ENCODE data around the gene ASCC2. TPM values are rescaled to one million over a fixed set of nuclear protein-coding genes. Genes with fewer than 3 reads are reported as not detected.
"Not testable (repeated sequence)": the region's sequence is repeated elsewhere in the genome, so short reads cannot be mapped to it uniquely, and the experiment has no call there.

The ASCC2 gene
- total RNA-seq, 1 experiment from 2014 or later = 52.2 TPM

GRCh38 chr22:29755889-29756288, 82.2 kb downstream of the ASCC2 start:
- DNase-seq (ENCODE audit: low spot score) = no peak

- DNase-seq (ENCODE audit: low spot score) = not testable (repeated sequence)
Measured at GRCh38 chr22:29754658-29755395, 83.2 kb downstream of the ASCC2 start.

GRCh38 chr22:29753808-29754657, 84.0 kb downstream of the ASCC2 start:
- DNase-seq (ENCODE audit: low spot score) = no peak

GRCh38 chr22:29751669-29752068, 86.4 kb downstream of the ASCC2 start:
- no peak for DNase-seq (ENCODE audit: low spot score)

- peak; percentile 13 for DNase-seq (ENCODE audit: low spot score)
Measured at GRCh38 chr22:29750559-29751538, 87.2 kb downstream of the ASCC2 start.

GRCh38 chr22:29750029-29750428, 88.0 kb downstream of the ASCC2 start:
- no peak for DNase-seq (ENCODE audit: low spot score)

- no peak for DNase-seq (ENCODE audit: low spot score)
Measured at GRCh38 chr22:29748248-29748893, 89.7 kb downstream of the ASCC2 start.

- no peak for DNase-seq (ENCODE audit: low spot score)
Measured at GRCh38 chr22:29747832-29748231, 90.2 kb downstream of the ASCC2 start.

- DNase-seq (ENCODE audit: low spot score) = no peak
Measured at GRCh38 chr22:29744902-29745301, 93.2 kb downstream of the ASCC2 start.

GRCh38 chr22:29742326-29742725, 95.7 kb downstream of the ASCC2 start:
- no peak for DNase-seq (ENCODE audit: low spot score)

- DNase-seq (ENCODE audit: low spot score) = no peak
Measured at GRCh38 chr22:29741926-29742325, 96.1 kb downstream of the ASCC2 start.

- no peak for DNase-seq (ENCODE audit: low spot score)
Measured at GRCh38 chr22:29740216-29740615, 97.9 kb downstream of the ASCC2 start.

- no peak for DNase-seq (ENCODE audit: low spot score)
Measured at GRCh38 chr22:29739346-29739875, 98.7 kb downstream of the ASCC2 start.

Small RNA genes within 50 kb of the gene (small RNA-seq; reads per million reads assigned to genes)
- not detected for gene RF00019

Other genes starting within 250 kb of the ASCC2 start
- 47.0 and 51.5 TPM in 2 replicates for gene NF2, start 234.6 kb downstream of the ASCC2 start, total RNA-seq (2014; rRNA removed; shearing (Covaris generic))
- 0.60 TPM in 1 of 2 replicates, not detected in the other for gene CABP7, start 118.3 kb downstream of the ASCC2 start, total RNA-seq (2014; rRNA removed; shearing (Covaris generic))
- 21.5 and 30.0 TPM in 2 replicates for gene ZMAT5, start 71.3 kb downstream of the ASCC2 start, total RNA-seq (2014; rRNA removed; shearing (Covaris generic))
- gene UQCR10, start 70.9 kb downstream of the ASCC2 start, total RNA-seq (2014; rRNA removed; shearing (Covaris generic)) = 226 and 227 TPM in 2 replicates
- 10.2 and 13.0 TPM in 2 replicates for gene MTMR3, start 44.9 kb upstream of the ASCC2 start, total RNA-seq (2014; rRNA removed; shearing (Covaris generic))
- not detected in 2 replicates for gene HORMAD2, start 242.2 kb upstream of the ASCC2 start, total RNA-seq (2014; rRNA removed; shearing (Covaris generic))

Measured in HT-29 (cell line).